ENCODE results near the gene PDPN.

The PDPN gene

GRCh38 chr1:13619909-13620308 lies 36.3 kb downstream of the PDPN start:
- no peak for ATAC-seq

GRCh38 chr1:13620825-13621224 lies 37.2 kb downstream of the PDPN start:
- no peak for ATAC-seq

GRCh38 chr1:13622446-13622845 lies 38.8 kb downstream of the PDPN start:
- no peak for ATAC-seq

GRCh38 chr1:13623021-13623637 lies 39.5 kb downstream of the PDPN start:
- no peak for ATAC-seq

GRCh38 chr1:13624526-13624925 lies 40.9 kb downstream of the PDPN start:
- ATAC-seq = no peak

GRCh38 chr1:13627127-13627526 lies 43.5 kb downstream of the PDPN start:
- ATAC-seq = no peak

- no peak for ATAC-seq
Observed at GRCh38 chr1:13628218-13628617, 44.6 kb downstream of the PDPN start.

GRCh38 chr1:13628711-13629110 lies 45.1 kb downstream of the PDPN start:
- no peak for ATAC-seq

- no peak for ATAC-seq
Observed at GRCh38 chr1:13642306-13643004, 58.8 kb downstream of the PDPN start.

GRCh38 chr1:13643017-13643416 lies 59.4 kb downstream of the PDPN start:
- ATAC-seq = no peak

GRCh38 chr1:13646521-13646920 lies 62.9 kb downstream of the PDPN start:
- ATAC-seq = no peak

GRCh38 chr1:13651279-13651678 lies 67.6 kb downstream of the PDPN start:
- no peak for ATAC-seq

GRCh38 chr1:13652238-13652637 lies 68.6 kb downstream of the PDPN start:
- ATAC-seq = no peak

GRCh38 chr1:13661539-13661938 lies 77.9 kb downstream of the PDPN start:
- ATAC-seq = no peak

GRCh38 chr1:13662493-13662892 lies 78.9 kb downstream of the PDPN start:
- ATAC-seq = no peak

GRCh38 chr1:13663969-13664368 lies 80.3 kb downstream of the PDPN start:
- no peak for ATAC-seq

GRCh38 chr1:13664451-13664850 lies 80.8 kb downstream of the PDPN start:
- ATAC-seq = no peak

- no peak for ATAC-seq
Observed at GRCh38 chr1:13666317-13666716, 82.7 kb downstream of the PDPN start.
